DND-41 (cell line): ENCODE measurements around the gene FAM111B.

ENCODE experiments used
- EZH2 ChIP-seq: IDR thresholded peaks from 3 replicates; pipeline ENCODE4 v1.6.1; 2012; ENCODE audit warnings: borderline replicate concordance, low read depth, mild to moderate bottlenecking, moderate library complexity, low read length, inconsistent platforms; ENCODE audit not compliant: severe bottlenecking
- TF ChIP-seq, protein P1 (sequence below): IDR thresholded peaks from 2 replicates; pipeline ENCODE4 v1.5.1; 2012; ENCODE audit warnings: borderline replicate concordance, low read length, moderate library complexity, mild to moderate bottlenecking; ENCODE audit not compliant: poor library complexity, severe bottlenecking; ENCODE audit errors: extremely low read depth

- TF ChIP-seq, protein P1, sequence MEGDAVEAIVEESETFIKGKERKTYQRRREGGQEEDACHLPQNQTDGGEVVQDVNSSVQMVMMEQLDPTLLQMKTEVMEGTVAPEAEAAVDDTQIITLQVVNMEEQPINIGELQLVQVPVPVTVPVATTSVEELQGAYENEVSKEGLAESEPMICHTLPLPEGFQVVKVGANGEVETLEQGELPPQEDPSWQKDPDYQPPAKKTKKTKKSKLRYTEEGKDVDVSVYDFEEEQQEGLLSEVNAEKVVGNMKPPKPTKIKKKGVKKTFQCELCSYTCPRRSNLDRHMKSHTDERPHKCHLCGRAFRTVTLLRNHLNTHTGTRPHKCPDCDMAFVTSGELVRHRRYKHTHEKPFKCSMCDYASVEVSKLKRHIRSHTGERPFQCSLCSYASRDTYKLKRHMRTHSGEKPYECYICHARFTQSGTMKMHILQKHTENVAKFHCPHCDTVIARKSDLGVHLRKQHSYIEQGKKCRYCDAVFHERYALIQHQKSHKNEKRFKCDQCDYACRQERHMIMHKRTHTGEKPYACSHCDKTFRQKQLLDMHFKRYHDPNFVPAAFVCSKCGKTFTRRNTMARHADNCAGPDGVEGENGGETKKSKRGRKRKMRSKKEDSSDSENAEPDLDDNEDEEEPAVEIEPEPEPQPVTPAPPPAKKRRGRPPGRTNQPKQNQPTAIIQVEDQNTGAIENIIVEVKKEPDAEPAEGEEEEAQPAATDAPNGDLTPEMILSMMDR, result no peak
- TF ChIP-seq EZH2, result no peak
Observed at GRCh38 chr11:59174664-59175033, 67.6 kb downstream of the FAM111B start.
